ENCODE results near the gene GINS3. TPM values are rescaled to one million over a fixed set of nuclear protein-coding genes. Genes with fewer than 3 reads are reported as not detected.

GINS3 gene
- total and polyA plus RNA-seq, 4 donors = 0.76 to 5.9 (median 1.2) TPM

DNA sequence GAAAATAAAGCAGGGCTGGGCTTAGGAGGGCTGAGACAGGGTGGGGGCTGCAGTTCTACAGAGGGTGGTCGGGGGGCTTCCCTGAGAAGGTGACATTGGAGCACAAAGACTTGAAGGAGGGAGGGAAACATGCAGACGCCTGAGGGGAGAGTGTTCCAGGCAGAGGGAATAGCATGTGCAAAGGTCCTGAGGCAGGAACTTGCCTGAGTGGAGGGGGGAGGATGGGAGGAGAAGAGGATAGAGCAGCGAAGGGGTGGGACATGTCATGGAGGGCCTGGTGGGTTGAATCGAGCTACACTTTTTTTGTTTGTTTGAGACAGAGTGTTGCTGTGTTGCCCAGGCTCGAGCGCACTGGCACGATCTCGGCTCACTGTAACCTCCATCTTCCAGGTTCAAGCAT, 33.0 kb downstream of the GINS3 start (continued):
- no peak for TF ChIP-seq TAF1 (conservative IDR thresholded peaks at IDR 0.05)
- TF ChIP-seq, protein P1, sequence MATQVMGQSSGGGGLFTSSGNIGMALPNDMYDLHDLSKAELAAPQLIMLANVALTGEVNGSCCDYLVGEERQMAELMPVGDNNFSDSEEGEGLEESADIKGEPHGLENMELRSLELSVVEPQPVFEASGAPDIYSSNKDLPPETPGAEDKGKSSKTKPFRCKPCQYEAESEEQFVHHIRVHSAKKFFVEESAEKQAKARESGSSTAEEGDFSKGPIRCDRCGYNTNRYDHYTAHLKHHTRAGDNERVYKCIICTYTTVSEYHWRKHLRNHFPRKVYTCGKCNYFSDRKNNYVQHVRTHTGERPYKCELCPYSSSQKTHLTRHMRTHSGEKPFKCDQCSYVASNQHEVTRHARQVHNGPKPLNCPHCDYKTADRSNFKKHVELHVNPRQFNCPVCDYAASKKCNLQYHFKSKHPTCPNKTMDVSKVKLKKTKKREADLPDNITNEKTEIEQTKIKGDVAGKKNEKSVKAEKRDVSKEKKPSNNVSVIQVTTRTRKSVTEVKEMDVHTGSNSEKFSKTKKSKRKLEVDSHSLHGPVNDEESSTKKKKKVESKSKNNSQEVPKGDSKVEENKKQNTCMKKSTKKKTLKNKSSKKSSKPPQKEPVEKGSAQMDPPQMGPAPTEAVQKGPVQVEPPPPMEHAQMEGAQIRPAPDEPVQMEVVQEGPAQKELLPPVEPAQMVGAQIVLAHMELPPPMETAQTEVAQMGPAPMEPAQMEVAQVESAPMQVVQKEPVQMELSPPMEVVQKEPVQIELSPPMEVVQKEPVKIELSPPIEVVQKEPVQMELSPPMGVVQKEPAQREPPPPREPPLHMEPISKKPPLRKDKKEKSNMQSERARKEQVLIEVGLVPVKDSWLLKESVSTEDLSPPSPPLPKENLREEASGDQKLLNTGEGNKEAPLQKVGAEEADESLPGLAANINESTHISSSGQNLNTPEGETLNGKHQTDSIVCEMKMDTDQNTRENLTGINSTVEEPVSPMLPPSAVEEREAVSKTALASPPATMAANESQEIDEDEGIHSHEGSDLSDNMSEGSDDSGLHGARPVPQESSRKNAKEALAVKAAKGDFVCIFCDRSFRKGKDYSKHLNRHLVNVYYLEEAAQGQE (IDR thresholded peaks at IDR 0.05) = no peak

DNA sequence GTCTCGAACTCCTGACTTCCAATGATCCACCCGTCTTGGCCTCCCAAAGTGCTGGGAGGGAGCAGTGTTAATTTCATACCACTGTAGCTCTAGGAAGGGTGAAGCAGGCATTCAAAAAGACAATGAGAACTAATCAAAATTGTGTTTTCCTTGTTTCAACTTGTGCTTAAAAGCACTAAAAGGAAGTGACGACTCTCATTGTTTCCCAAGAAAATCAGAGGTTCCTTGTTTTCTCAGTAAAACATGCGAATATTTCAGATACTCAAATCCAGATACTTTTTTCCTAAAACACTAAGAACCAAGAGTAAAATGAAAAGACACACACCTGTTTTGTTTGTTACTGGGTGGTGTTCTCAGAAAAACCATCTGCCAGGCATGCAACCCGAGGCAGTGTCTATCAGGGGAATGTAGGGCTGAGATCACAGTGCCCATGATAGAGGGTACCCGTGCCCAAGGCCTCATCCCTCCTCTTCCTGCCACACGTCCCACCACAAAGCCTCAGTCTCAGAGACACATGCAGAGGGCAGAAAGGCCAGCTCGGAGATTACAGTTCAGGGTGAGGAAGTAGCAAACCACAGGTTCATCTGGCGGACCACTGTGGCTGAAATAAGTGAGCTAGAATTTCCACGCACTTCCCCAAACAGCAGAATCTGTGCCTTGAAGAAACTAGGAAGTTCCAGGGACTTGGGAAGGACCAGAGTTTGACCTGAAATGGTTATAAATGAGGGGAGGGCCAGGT, 33.7 kb downstream of the GINS3 start:
- H3K4me1 ChIP-seq (ENCODE audit: control insufficient read depth in 4 of 4, insufficient read depth in 4 of 4, low read length in 3 of 4) = peaks cover 0 to 4% (median 0%) of the 10 kb centered on the region in 4 donors
- H3K9ac ChIP-seq (ENCODE audit: low read depth in 1 of 2, low read length in 2 of 2) = no peak overlapping the region
- H3K4me3 ChIP-seq (ENCODE audit: low read depth in 1 of 3, low read length in 3 of 3) = no peak overlapping the region
- WGBS = 71% methylated on average over 10 of the region's 10 CpGs
- no peaks in the 10 kb centered on the region for H3K9me3 ChIP-seq (ENCODE audit: control insufficient read depth in 4 of 4, low read length in 3 of 4)
- no peak for DNase-seq (ENCODE audit: low spot score)
- H3K36me3 ChIP-seq (ENCODE audit: control insufficient read depth in 4 of 4, insufficient read depth in 3 of 4, low read depth in 1 of 4, low read length in 3 of 4) = no peaks in the 10 kb centered on the region
- no peaks in the 10 kb centered on the region for H3K27me3 ChIP-seq (ENCODE audit: control insufficient read depth in 4 of 4, insufficient read depth in 4 of 4, low read length in 3 of 4)
- no peak for TF ChIP-seq NR2F2 (IDR thresholded peaks at IDR 0.05)
- TF ChIP-seq RXRA (IDR thresholded peaks at IDR 0.05) = no peak
- TF ChIP-seq, protein P1 (IDR thresholded peaks at IDR 0.05) = no peak
- no peak for TF ChIP-seq FOXA2 (IDR thresholded peaks at IDR 0.05)
- TF ChIP-seq YY1 (IDR thresholded peaks at IDR 0.05) = no peak
- TF ChIP-seq FOXA1 (IDR thresholded peaks at IDR 0.05) = no peak
- no peak overlapping the region for H3K27ac ChIP-seq (ENCODE audit: low read depth in 1 of 2, low read length in 2 of 2)

- Histone ChIP-seq H3K4me1 (ENCODE audit: control insufficient read depth in 4 of 4, insufficient read depth in 4 of 4, low read length in 3 of 4) (peaks cover 0 to 1% (median 0%) of the 10 kb centered on the region in 4 donors), H3K36me3 (ENCODE audit: control insufficient read depth in 4 of 4, insufficient read depth in 3 of 4, low read depth in 1 of 4, low read length in 3 of 4) (no peaks in the 10 kb centered on the region), H3K9me3 (ENCODE audit: control insufficient read depth in 4 of 4, low read length in 3 of 4) (no peaks in the 10 kb centered on the region), H3K27me3 (ENCODE audit: control insufficient read depth in 4 of 4, insufficient read depth in 4 of 4, low read length in 3 of 4) (no peaks in the 10 kb centered on the region), H3K4me3 (ENCODE audit: low read depth in 1 of 3, low read length in 3 of 3) (no peak overlapping the region), H3K27ac (ENCODE audit: low read depth in 1 of 2, low read length in 2 of 2) (no peak overlapping the region), H3K9ac (ENCODE audit: low read depth in 1 of 2, low read length in 2 of 2) (no peak overlapping the region)
- TF ChIP-seq HNF4G (IDR thresholded peaks at IDR 0.05) (no peak), EGR1 (IDR thresholded peaks at IDR 0.05; ENCODE audit: low read depth in 2 of 2) (no peak), NR2F2 (IDR thresholded peaks at IDR 0.05) (no peak), YY1 (IDR thresholded peaks at IDR 0.05) (no peak), JUND (IDR thresholded peaks at IDR 0.05) (no peak), SP1 (IDR thresholded peaks at IDR 0.05) (no peak), RXRA (IDR thresholded peaks at IDR 0.05) (no peak), HNF4A (conservative IDR thresholded peaks at IDR 0.05) (no peak), TAF1 (conservative IDR thresholded peaks at IDR 0.05) (no peak), ZBTB33 (IDR thresholded peaks at IDR 0.05) (no peak)
- TF ChIP-seq, protein P2, sequence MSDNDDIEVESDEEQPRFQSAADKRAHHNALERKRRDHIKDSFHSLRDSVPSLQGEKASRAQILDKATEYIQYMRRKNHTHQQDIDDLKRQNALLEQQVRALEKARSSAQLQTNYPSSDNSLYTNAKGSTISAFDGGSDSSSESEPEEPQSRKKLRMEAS (IDR thresholded peaks at IDR 0.05) = no peak
- TF ChIP-seq, protein P3, sequence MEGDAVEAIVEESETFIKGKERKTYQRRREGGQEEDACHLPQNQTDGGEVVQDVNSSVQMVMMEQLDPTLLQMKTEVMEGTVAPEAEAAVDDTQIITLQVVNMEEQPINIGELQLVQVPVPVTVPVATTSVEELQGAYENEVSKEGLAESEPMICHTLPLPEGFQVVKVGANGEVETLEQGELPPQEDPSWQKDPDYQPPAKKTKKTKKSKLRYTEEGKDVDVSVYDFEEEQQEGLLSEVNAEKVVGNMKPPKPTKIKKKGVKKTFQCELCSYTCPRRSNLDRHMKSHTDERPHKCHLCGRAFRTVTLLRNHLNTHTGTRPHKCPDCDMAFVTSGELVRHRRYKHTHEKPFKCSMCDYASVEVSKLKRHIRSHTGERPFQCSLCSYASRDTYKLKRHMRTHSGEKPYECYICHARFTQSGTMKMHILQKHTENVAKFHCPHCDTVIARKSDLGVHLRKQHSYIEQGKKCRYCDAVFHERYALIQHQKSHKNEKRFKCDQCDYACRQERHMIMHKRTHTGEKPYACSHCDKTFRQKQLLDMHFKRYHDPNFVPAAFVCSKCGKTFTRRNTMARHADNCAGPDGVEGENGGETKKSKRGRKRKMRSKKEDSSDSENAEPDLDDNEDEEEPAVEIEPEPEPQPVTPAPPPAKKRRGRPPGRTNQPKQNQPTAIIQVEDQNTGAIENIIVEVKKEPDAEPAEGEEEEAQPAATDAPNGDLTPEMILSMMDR (IDR thresholded peaks at IDR 0.05; ENCODE audit: low read depth, low read length, missing input control) = no peak
- WGBS = 75% methylated on average over 2 of the region's 2 CpGs
- no peak for DNase-seq (ENCODE audit: low spot score)
Measured at GRCh38 chr16:58426966-58427365, 34.7 kb downstream of the GINS3 start.
